Testis (tissue), 2 donors: ENCODE data around the gene GHRHR.

Experiments
- POLR2A ChIP-seq: fragments of 450-650 bp; IDR thresholded peaks from one replicate; pipeline ENCODE4 v1.6.1; 2017; ENCODE audit warnings: antibody characterized with exemption, mild to moderate bottlenecking, moderate library complexity
- TF ChIP-seq, protein P1 (sequence below), 3 experiments: fragments of 450-650 bp in 2 of 3; fragments of 200-600 bp in 1 of 3; sonication (generic) in 1 of 3; IDR thresholded peaks; one replicate each; pipeline ENCODE4 v1.5.1; 2016 to 2019; ENCODE audit warnings: antibody characterized with exemption in 3 of 3, mild to moderate bottlenecking in 2 of 3, moderate library complexity in 1 of 3

DNA sequence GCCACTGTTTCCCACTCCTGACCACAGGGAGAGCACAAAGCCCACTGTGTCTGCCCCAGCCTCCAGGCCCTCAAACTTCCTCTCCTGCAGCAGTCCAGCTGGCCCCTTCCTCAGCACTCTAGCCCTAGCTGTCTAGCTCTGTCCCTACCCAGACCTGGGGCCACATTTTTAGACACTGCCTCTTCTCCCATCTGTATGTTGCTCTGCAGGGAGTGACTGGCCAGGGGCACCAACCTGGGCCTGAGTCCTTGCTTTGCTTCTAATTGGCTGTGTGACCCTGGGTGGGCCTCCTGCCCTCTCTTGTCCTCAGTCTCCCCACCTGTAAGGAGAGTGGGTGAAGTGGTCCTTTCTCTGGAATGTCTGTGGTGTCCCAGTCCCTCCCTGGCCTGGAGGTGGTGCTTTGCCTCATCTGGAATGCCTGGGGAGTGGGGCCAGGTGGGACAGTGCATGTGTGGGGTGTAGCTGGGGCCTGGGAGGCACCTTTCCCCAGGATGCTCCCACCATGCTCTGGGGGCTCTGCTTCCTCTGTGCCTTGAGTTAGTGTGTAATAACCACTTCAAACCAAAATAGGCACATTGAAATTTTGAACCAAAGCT lies 27.0 kb upstream of the GHRHR start:
- TF ChIP-seq POLR2A: no peak
- TF ChIP-seq, protein P1, sequence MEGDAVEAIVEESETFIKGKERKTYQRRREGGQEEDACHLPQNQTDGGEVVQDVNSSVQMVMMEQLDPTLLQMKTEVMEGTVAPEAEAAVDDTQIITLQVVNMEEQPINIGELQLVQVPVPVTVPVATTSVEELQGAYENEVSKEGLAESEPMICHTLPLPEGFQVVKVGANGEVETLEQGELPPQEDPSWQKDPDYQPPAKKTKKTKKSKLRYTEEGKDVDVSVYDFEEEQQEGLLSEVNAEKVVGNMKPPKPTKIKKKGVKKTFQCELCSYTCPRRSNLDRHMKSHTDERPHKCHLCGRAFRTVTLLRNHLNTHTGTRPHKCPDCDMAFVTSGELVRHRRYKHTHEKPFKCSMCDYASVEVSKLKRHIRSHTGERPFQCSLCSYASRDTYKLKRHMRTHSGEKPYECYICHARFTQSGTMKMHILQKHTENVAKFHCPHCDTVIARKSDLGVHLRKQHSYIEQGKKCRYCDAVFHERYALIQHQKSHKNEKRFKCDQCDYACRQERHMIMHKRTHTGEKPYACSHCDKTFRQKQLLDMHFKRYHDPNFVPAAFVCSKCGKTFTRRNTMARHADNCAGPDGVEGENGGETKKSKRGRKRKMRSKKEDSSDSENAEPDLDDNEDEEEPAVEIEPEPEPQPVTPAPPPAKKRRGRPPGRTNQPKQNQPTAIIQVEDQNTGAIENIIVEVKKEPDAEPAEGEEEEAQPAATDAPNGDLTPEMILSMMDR (IDR thresholded peaks at IDR 0.05): no peak
